A673 (cell line): ENCODE measurements around the gene ZNF415.

Source experiments
- CTCF ChIP-seq: fragments of 300-800, 200-600 bp; sonication (generic); conservative IDR thresholded peaks from 2 replicates; pipeline ENCODE4 v1.5.1; 2017; ENCODE audit warnings: low read depth, mild to moderate bottlenecking, antibody characterized with exemption, low read length, moderate library complexity, mixed read lengths
- EZH2 ChIP-seq: fragments of 200-600 bp; sonication (generic); IDR thresholded peaks from 2 replicates; pipeline ENCODE4 v1.6.1; 2017; ENCODE audit warnings: borderline replicate concordance, low read depth, mild to moderate bottlenecking, mixed read lengths, antibody characterized with exemption, low read length; ENCODE audit not compliant: poor library complexity, severe bottlenecking

GRCh38 chr19:53068199-53068598 lies 64.5 kb downstream of the ZNF415 start:
- TF ChIP-seq CTCF (no peak), EZH2 (no peak)
